HL-60/S4 treated with phorbol 12-myristate 13-acetate at 8.2 ng/mL for 4 days and 3 days (cell line): ENCODE results near the gene MPL.
"Not testable (repeated sequence)": the region's sequence is repeated elsewhere in the genome, so short reads cannot be mapped to it uniquely, and the experiment has no call there.

Experiments used
- in situ Hi-C: fragments of 300-500 bp; cut with MboI; formaldehyde crosslinking; loops from 2 replicates; pipeline ENCODE4 v1.15.0; 2022; ENCODE audit warnings: low sequenced_read_pairs

Gene MPL

GRCh38 chr1:43369779-43370178 lies 32.2 kb downstream of the MPL start:
- in situ Hi-C loops: not testable (repeated sequence)

DNA sequence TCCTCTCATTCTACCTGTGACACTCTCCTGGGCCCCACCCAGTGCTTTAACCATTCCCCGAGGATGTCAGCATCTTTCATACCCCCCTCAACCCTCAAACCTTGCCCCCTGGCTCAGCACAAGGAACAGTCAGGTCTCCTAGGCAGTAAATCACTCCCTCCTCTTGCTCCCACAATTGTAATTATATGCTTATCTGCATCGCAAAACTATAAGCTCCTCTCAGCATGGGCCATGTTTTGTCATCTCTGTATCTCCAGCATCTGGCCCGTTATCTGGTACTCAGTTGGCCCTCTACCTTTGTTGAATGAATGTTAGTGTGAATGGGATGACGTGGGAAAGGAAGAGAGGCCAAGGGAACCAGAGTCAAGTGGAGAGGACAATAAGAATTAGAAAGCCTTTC lies 32.9 kb downstream of the MPL start:
- in situ Hi-C loops: no loop called here

DNA sequence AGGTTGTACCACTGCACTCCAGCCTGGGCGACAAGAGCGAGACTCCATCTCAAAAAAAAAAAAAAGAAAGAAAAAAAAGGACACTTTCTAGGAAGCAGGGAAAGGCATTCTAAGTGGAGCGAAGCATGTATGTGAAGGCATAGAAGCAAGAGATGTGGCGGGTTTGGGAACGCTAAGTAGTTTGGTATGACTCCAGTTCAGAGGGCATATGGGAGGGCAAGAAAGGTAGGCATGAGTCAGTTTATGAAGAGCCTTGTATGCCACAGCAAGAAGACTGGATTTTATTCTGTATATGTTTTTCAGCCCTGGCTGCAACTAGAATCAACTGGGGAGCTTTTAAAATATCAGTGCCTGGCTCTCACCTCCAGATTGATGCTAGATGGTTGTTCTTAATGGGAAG lies 34.6 kb downstream of the MPL start:
- in situ Hi-C loops: no loop called here

- in situ Hi-C loops: no loop called here
Observed at GRCh38 chr1:43373066-43373940, 35.7 kb downstream of the MPL start.

DNA sequence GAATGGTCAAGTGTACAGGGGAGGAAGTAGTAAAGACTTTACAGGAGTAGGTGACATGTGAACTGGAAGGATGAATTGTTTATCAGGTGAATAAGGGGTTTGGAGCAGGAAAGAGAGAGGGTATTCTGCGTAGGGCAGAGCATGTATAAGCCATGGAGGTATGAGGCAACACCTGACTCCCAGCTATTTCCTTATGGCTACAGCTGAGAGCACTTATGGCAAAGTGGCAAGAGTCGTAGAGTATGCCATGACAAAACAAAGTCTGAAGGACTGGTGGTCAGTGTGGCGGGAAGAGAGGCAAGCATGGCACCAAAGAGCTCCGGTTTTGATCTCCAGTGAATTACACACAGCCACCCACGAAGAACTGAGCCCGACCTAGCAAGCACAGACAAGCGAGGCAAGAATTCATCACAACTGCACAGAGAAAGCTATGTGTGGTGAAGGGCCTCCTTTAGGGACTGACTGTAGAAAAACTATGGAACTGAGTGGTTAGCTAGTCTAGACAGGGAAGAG lies 39.2 kb downstream of the MPL start:
- in situ Hi-C loops: no loop called here

DNA sequence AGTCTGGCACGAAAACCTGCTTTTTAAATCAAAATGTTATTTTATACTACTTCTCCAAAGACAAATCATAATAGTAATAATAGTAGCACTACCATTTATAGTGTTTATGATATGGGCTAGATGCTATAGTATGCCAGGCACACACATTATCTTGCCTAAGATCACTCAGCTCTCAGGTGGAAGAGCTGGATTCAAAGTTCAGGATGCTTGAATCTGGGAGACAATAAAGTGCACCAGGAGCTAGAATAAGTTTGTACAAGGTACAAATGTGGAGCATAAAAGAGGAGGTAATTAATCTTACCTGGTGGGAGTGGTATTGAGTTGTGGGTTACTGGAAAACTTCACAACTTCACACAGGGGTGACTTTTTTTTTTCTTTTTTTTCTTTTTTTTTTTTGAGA lies 40.2 kb downstream of the MPL start:
- in situ Hi-C loops: no loop called here

- in situ Hi-C loops: no loop called here
Observed at GRCh38 chr1:43379476-43379875, 41.9 kb downstream of the MPL start.

DNA sequence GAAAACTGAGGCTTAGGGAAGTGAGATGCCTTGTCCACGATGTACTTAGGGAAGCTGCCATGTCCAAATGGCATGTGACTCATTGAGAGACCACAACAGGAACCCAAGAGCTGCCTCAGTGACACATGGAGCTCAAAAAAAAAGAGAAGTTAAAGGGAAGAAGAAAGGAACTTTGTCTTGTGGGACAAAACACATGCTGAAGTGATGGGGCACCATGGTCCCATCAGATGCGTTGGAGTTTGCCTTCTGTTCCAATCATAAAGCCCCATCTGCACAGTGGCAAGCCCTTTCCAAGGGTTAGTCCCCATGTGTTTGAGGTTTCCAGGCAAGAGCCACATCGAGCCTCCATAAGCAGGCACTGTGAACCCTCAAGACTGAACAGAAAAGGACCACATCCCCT lies 44.0 kb downstream of the MPL start:
- in situ Hi-C loops: no loop called here

GRCh38 chr1:43382027-43382779 lies 44.6 kb downstream of the MPL start:
- in situ Hi-C loops: no loop called here

- in situ Hi-C loops: no loop called here
Observed at GRCh38 chr1:43383449-43383848, 45.8 kb downstream of the MPL start.

DNA sequence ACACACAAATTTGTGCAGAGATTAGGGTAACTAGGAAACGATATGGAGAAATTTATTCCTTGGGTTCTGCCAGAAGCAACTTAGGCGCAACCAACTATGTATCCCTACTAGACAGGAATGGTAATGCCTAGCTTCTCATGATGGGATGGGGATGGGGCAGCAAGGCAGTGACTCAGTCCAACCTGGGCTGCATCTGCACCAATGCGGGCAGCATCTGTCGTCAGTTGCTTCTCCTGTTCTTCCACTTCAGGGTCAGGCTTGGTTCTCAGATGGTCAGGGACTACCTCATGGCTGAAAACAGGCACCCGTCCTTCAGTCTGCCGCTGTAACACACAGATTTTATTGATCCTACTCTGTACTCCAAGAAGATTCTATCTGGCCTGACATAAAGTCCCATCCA lies 49.1 kb downstream of the MPL start:
- in situ Hi-C loops: no loop called here

DNA sequence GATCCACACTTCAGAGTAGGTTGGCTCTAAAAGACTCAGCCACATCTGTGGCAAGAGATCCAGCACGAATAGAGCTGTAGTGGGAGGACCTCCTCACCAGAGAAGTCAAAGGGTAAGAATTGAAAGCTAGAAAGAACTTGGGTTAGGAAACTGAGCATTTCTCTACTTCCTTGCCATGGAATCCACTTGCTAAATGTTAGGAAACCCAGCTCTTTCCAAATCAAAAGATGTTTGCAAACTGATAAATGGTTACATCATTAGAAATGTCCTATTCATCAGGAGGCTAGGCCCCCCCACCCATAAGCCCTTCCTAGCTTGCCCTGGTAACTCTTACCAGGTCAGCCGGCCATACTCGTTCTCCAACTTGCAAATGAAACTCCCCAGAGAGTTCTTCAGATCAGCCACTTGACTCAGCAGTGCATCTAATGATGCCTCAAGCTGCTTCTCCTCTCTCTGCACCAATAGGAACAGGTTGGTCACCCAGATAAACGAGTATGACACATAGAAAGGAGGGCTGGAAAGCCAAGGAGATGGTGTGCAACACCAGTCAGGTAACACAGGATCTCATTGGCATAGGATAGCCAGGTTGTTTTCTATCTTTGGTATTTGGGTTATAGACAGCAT lies 50.5 kb downstream of the MPL start:
- in situ Hi-C loops: no loop called here

DNA sequence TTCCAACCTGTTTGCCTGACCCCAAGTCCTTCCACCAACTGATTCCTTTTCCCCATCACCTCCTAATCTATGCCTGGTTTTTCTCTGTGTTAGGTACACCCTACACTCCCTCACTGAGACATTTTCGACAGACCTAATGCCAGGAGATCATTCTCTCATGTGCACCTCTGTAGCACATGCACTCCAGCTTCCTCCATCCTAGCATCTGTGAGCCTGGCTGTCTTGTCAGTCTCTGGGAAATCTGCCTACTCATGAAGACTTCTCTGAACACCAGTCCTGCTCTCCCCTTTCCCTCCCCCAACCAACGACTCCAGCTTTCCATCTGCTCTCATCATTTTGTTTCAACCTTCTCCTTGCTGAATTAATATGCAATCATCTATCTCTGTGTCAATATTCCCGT lies 51.0 kb downstream of the MPL start:
- in situ Hi-C loops: no loop called here

DNA sequence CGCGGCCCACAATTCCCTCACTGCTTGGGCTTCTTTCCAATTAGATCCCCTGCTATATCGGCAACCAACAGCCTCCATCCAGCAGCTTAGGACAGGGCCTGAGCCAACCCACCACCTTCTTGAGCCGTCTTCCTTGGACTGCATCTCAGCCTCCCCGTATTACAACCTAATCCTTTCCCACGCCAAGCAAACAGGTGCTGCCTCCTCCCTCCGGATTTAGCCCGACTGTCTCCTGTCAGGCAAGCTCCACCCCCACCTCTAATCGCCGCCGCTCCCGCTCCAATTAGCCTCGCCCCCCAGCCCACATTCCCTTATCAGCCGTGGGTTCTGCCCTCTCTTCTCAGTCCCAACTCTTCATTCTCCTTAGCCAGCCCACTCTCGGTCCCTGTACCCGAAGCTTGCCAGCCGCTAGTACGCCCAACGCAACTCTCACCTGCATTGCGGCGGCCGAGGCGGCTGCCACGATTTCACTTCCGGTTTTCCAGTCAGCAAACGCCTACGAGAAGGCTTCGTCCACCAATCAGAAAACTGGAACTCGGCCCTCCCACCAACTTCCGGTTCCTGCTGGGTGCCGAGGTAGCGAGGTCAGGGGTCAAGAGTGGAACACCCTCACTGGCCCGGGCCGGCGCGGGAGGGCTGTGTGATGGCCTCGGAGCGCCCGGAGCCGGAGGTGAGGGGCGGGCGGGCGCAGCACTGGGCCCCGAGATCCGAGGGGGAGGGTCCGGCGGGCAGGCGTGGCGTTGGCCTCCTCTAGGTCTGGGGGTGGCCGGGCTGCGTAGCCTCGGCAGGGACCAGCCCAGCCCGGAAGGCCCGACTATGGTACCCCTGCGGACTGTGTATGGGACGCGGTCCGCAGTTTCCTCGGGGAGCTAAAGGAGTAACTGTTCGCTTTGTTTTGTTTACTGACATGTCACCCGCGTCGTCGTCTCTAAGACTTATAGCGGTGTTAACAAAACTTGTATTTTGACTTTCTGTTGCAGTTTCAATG lies 52.0 kb downstream of the MPL start, which contains the start of the genes MED8 and SZT2:
Gene MED8 (minus strand): TSS at position 475 of the 988 bp plus-strand sequence. CDS start 36 bp downstream, at position 439.
Gene SZT2 (plus strand): TSS at position 574 of the 988 bp plus-strand sequence. CDS start 70 bp downstream, at position 644.
- in situ Hi-C loops: no loop called here

DNA sequence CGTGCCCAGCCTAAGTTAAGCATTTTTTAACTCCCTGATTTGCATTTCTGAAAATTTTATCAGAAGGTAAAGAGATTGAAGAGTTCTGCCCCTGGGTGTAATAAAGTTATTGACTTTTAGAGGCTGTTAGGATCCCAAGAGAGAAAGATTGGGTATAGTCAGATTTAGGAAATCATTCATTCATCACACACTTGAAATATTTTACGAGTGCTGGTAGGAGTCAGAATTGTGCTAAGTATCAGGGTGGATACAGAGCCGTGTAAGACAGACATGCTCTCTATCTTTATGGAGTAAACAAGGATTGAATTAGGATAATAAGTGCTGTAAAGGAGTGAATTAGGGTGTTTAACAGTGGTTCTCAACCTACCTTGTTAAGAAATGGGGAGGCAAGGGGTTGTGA lies 55.1 kb downstream of the MPL start:
- in situ Hi-C loops: no loop called here

DNA sequence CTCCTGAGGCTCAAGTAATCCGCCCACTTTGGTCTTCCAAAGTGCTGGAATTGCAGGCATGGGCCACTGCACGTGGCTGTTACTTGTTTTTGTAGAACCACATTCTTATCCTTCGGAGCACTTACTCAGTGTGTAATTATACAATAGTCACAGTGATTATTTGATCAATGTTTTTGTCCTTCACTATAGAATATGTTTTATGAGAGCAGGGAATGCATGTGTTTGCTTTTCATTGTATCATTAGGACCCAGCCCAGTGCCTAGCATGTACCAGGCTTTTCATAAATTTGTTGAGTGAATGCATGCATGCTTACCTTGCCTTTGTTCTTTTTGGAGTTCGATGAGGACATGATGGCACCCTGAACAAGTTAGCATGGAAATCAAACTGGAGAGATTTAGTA lies 57.9 kb downstream of the MPL start:
- in situ Hi-C loops: no loop called here

DNA sequence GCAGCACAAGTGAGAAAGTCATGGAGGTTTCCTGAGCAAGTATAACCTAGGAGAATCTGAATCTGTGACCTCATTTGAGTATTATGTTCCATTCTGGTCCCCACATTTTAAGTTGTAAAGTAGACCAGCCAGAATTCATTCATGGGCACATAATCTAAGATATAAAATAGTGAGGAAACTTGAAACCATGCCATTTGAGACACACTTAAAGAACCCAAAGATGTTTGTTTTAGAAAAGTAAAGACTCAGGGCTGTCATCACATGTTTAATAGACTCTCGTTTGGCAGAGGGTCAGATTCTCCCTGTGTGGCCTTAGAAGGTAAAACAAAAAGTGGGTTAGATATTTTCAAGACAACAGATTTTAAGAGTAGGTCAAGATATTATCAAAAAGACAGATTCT lies 58.4 kb downstream of the MPL start:
- in situ Hi-C loops: no loop called here

GRCh38 chr1:43398227-43398626 lies 60.6 kb downstream of the MPL start:
- in situ Hi-C loops: no loop called here

DNA sequence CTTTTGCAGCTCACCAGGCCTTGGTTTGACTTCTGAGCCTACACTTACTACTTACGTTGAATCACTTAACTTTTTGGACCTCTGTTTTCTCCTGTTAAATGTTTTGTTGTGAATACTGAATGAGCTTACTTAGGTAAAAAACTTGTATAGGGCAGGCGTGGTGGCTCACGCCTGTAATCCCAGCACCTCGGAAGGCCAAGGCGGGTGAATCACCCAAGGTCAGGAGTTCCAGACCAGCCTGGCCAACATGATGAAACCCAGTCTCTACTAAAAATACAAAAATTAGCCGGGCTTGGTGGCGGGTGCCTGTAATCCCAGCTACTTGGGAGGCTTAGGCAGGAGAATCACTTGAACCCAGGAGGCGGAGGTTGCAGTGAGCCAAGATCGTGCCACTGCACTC lies 62.8 kb downstream of the MPL start:
- in situ Hi-C loops: loop anchor here (10.0 kb wide), 1 partner anchor 166 kb away; no protein-coding TSS in a partner anchor
